DMS79 (cell line): ENCODE data around the gene MOGAT3.
A peak's percentile ranks its signal among the peaks of the same experiment; 100 is the strongest.

Experiments used
- DNase-seq: peaks from one replicate; lab custom pipeline; 2025; lab: John Stamatoyannopoulos, UW

Gene MOGAT3

GRCh38 chr7:101172005-101172853 lies 28.6 kb downstream of the MOGAT3 start:
- DNase-seq, result peak; percentile 87

- no peak for DNase-seq
These were observed 29.4 kb downstream of the MOGAT3 start for GRCh38 chr7:101171442-101171837.

GRCh38 chr7:101170617-101171441 lies 30.0 kb downstream of the MOGAT3 start:
- DNase-seq, result no peak

- DNase-seq, result no peak
These were observed 30.8 kb downstream of the MOGAT3 start for GRCh38 chr7:101169838-101170551.

GRCh38 chr7:101169110-101169837 lies 31.6 kb downstream of the MOGAT3 start:
- DNase-seq, result no peak

GRCh38 chr7:101168412-101169049 lies 32.3 kb downstream of the MOGAT3 start:
- DNase-seq, result no peak

- DNase-seq, result no peak
These were observed 33.0 kb downstream of the MOGAT3 start for GRCh38 chr7:101167645-101168411.

GRCh38 chr7:101166909-101167644 lies 33.8 kb downstream of the MOGAT3 start:
- no peak for DNase-seq

GRCh38 chr7:101166648-101166908 lies 34.3 kb downstream of the MOGAT3 start:
- DNase-seq, result no peak

GRCh38 chr7:101165958-101166647 lies 34.7 kb downstream of the MOGAT3 start:
- DNase-seq, result no peak

- peak; percentile 87 for DNase-seq
These were observed 35.5 kb downstream of the MOGAT3 start, which contains the start of gene VGF for GRCh38 chr7:101165075-101165957. Gene VGF (minus strand): TSS chr7:101165569. CDS start chr7:101164843, 726 bp downstream.

- DNase-seq, result no peak
These were observed 36.6 kb downstream of the MOGAT3 start for GRCh38 chr7:101164071-101164840.

GRCh38 chr7:101163279-101164070 lies 37.4 kb downstream of the MOGAT3 start:
- DNase-seq, result peak; percentile 34

- DNase-seq, result no peak
These were observed 38.1 kb downstream of the MOGAT3 start for GRCh38 chr7:101162551-101163278.

- no peak for DNase-seq
These were observed 39.0 kb downstream of the MOGAT3 start for GRCh38 chr7:101161692-101162471.
